ENCODE results near the gene GBP2.
"Not testable (repeated sequence)": the region's sequence is repeated elsewhere in the genome, so short reads cannot be mapped to it uniquely, and the experiment has no call there.

Gene GBP2

GRCh38 chr1:89129911-89130310 lies 4.0 kb upstream of the GBP2 start:
- TF ChIP-seq, protein P1, sequence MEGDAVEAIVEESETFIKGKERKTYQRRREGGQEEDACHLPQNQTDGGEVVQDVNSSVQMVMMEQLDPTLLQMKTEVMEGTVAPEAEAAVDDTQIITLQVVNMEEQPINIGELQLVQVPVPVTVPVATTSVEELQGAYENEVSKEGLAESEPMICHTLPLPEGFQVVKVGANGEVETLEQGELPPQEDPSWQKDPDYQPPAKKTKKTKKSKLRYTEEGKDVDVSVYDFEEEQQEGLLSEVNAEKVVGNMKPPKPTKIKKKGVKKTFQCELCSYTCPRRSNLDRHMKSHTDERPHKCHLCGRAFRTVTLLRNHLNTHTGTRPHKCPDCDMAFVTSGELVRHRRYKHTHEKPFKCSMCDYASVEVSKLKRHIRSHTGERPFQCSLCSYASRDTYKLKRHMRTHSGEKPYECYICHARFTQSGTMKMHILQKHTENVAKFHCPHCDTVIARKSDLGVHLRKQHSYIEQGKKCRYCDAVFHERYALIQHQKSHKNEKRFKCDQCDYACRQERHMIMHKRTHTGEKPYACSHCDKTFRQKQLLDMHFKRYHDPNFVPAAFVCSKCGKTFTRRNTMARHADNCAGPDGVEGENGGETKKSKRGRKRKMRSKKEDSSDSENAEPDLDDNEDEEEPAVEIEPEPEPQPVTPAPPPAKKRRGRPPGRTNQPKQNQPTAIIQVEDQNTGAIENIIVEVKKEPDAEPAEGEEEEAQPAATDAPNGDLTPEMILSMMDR (IDR thresholded peaks at IDR 0.05; ENCODE audit: low read depth, low read length) = no peak
- DNase-seq (ENCODE audit: low read depth in 2 of 2) = peak in 1 of 2 donors; percentile 21
- H3K4me3 ChIP-seq (replicated peaks in 1 of 2; ENCODE audit: low read depth in 2 of 2, low read length in 2 of 2) = no peak overlapping the region

DNA sequence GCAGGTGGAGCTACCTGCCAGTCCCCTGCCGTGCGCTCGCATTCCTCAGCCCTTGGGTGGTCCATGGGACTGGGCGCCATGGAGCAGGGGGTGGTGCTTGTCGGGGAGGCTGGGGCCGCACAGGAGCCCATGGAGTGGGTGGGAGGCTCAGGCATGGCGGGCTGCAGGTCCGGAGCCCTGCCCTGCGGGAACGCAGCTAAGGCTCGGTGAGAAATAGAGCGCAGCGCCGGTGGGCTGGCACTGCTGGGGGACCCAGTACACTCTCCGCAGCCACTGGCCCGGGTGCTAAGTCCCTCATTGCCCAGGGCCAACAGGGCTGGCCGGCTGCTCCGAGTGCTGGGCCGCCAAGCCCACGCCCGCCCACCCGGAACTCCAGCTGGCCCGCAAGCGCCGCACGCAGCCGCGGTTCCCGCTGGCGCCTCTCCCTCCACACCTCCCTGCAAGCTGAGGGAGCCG lies 2.1 kb upstream of the GBP2 start:
- H3K4me3 ChIP-seq (replicated peaks in 1 of 2; ENCODE audit: low read depth in 2 of 2, low read length in 2 of 2); DNase-seq (ENCODE audit: low read depth in 2 of 2): not testable (repeated sequence)

DNA sequence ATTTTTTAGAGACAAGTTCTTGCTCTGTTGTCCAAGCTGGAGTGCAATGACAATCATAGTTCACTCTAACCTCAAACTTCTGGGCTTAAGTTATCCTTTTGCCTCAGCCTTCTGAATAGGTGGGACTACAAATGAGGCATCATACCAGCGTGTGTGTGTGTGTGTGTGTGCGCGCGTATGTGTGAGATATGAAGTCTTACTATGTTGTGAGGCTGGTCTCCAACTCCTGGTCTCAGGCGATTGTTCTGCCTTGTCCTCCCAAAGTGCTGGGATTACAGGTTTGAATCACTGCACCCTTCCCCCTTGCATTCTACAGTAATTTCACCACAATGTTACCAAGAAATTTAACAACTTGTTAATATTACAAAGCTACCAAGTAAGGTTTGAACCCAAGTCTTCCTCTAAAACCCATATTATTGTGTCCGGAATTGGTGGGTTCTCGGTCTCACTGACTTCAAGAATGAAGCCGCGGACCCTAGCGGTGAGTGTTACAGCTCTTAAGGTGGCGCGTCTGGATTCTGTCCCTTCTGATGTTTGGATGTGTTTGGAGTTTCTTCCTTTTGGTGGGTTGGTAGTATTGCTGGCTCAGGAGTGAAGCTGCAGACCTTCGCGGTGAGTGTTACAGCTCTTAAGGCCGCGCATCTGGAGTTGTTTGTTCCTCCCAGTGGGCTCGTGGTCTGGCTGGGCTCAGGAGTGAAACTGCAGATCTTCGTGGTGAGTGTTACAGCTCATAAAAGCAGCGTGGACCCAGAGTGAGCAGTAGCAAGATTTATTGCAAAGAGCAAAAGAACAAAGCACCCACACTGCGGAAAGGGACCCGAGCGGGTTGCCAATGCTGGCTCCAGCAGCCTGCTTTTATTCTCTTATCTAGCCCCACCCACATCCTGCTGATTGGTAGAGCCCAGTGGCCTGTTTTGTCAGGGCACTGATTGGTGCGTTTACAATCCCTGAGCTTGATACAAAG lies 970 bp upstream of the GBP2 start:
- H3K4me3 ChIP-seq (replicated peaks in 1 of 2; ENCODE audit: low read depth in 2 of 2, low read length in 2 of 2) = not testable (repeated sequence)
- DNase-seq (ENCODE audit: low read depth in 2 of 2) = peak in 1 of 2 donors; percentile 5

DNA sequence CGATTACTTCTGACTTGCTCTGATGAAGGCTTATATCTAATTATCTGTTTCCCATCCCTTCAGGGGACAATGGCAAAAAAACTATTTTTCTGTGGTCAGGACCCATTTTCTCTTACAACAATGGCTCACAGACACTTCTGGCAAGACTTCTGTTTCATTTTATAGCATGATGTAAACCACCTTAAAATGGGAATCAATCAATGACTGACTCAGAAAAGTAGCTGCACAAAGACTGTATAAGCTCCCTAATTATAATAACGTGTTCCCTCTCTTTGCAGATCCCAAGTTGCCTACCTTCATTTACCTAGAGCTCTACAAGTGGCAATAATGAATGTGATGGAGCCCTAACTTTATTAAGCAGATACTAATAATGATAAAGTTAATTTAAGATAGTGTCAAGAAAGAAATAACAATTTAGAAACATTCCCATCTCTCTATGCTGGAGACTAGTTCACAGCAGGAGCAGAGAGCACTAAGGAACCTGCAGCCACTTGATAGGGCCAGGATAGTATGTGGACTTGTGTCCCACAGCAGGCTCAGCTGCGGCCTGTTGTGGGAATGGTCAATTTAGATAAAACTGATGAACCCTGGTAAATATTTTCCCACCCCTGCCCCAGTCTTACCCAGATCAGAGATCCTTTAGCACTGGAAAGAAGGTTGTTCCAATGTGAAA lies 538 bp downstream of the GBP2 start:
- TF ChIP-seq, protein P1 (IDR thresholded peaks at IDR 0.05; ENCODE audit: low read depth, low read length) = no peak
- peak in 1 of 2 donors; percentile 5 for DNase-seq (ENCODE audit: low read depth in 2 of 2)
- peak overlapping the region; percentile 36 to 40 for H3K4me3 ChIP-seq (replicated peaks in 1 of 2; ENCODE audit: low read depth in 2 of 2, low read length in 2 of 2)

- TF ChIP-seq, protein P1 (IDR thresholded peaks at IDR 0.05; ENCODE audit: low read depth, low read length) = no peak
- DNase-seq (ENCODE audit: low read depth in 2 of 2) = no peak
- no peak overlapping the region for H3K4me3 ChIP-seq (replicated peaks in 1 of 2; ENCODE audit: low read depth in 2 of 2, low read length in 2 of 2)
These were observed 4.3 kb downstream of the GBP2 start for GRCh38 chr1:89121641-89122040.

GRCh38 chr1:89114662-89115061 lies 11.3 kb downstream of the GBP2 start:
- TF ChIP-seq, protein P1 (IDR thresholded peaks at IDR 0.05; ENCODE audit: low read depth, low read length) = no peak
- DNase-seq (ENCODE audit: low read depth in 2 of 2) = no peak

DNA sequence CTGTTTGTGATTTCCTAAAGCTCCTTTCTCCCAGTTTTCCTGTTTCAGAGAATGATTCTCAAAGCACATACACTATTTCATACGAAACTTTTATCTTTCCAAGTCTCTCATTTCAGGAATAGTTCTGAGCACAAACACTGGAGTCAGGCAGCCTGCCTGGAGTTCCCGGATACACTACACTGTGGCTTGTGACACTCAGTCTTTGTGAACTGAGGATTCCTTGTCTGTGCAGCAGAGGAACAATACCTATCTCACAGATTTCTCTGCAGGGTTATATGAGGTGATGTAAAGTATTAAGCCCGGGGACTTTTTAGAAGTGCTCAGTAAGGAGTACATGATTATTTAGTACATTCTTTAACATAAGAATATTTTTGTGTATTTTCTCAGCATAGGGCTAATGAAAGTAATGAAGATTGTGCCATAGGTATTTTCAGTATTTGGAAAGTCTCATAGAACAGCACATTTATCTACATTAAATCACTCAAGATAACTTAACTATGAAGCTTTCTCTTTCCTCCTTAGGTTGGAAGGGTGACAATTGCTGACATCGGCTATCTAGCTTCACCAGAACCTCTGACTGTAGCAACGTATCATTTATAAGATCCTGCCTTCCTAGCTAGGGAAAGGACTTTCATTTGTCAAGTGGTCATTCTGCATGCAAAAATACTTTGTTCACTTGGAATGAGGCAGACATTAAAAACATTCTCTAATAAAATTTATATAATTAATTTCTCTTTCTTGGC lies 12.9 kb downstream of the GBP2 start:
- DNase-seq (ENCODE audit: low read depth in 2 of 2) = no peak
- TF ChIP-seq, protein P1 (IDR thresholded peaks at IDR 0.05; ENCODE audit: low read depth, low read length) = no peak

More at GRCh38 chr1:89114662-89115061, 11.3 kb downstream of the GBP2 start:
- H3K4me3 ChIP-seq (replicated peaks in 1 of 2; ENCODE audit: low read depth in 2 of 2, low read length in 2 of 2) = no peak overlapping the region

More for the DNA sequence above, 12.9 kb downstream of the GBP2 start:
- no peak overlapping the region for H3K4me3 ChIP-seq (replicated peaks in 1 of 2; ENCODE audit: low read depth in 2 of 2, low read length in 2 of 2)
